ENCODE data around the gene PAGE2.

- TF ChIP-seq POLR2A (IDR thresholded peaks at IDR 0.05; ENCODE audit: low read depth, low read length): no peak
- TF ChIP-seq TAF1 (IDR thresholded peaks at IDR 0.05; ENCODE audit: low read depth, low read length): no peak
- no peak for TF ChIP-seq POLR2AphosphoS5 (IDR thresholded peaks at IDR 0.05; ENCODE audit: low read depth, low read length)
- TF ChIP-seq SPI1 (IDR thresholded peaks at IDR 0.05; ENCODE audit: low read depth, low read length): no peak
- no peak for TF ChIP-seq POU2F2 (IDR thresholded peaks at IDR 0.05; ENCODE audit: low read depth, low read length)
Measured at GRCh38 chrX:55129361-55129760, 40.5 kb downstream of the PAGE2 start.

Data from GM12891 (cell line).